ENCODE data around the gene MNT. TPM values are rescaled to one million over a fixed set of nuclear protein-coding genes. Genes with fewer than 3 reads are reported as not detected.

Gene MNT
- polyA plus RNA-seq, 3 donors = 0.28 to 42.4 (median 1.3) TPM

DNA sequence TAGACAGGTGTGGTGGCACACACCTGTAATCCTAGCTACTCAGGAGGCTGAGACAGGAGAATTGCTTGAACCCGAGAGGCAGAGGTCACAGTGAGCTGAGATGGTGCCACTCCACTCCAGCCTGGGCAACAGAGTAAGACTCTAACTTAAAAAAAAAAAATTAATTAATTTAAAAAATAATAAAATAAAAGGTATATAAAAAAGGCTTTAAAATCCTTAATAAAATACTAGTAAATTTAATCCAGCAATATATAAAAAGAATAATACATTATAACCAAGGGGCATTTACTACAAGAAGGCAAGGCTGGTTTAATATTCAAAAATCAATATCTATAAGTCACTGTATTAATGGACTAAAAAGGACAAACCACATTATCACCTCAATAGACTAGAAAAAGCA lies 44.8 kb upstream of the MNT start:
- H3K4me3 Mint-ChIP-seq = no peak overlapping the region
- peaks cover 22% of the 10 kb centered on the region for H3K4me1 Mint-ChIP-seq
- Histone ChIP-seq H3K27ac (ENCODE audit: low read depth in 1 of 2, low read length in 2 of 2) (no peak overlapping the region), H3K4me2 (replicated peaks; ENCODE audit: extremely low read depth, low read length, poor library complexity, severe bottlenecking) (no peak overlapping the region), H3K9ac (ENCODE audit: insufficient read depth, low read length, poor library complexity, severe bottlenecking) (no peak overlapping the region), H2AFZ (ENCODE audit: insufficient read depth, low read depth, low read length, poor library complexity, severe bottlenecking) (no peak overlapping the region), H3K79me2 (ENCODE audit: insufficient read depth, low read length) (no peaks in the 10 kb centered on the region), H3K4me1 (ENCODE audit: control insufficient read depth in 1 of 2, insufficient read depth in 2 of 2, low read length in 2 of 2) (peaks cover 1 to 24% of the 10 kb centered on the region in 2 donors), H3K27me3 (ENCODE audit: control insufficient read depth in 2 of 2, insufficient read depth in 2 of 2, low read length in 2 of 2) (no peaks in the 10 kb centered on the region), H3K36me3 (replicated peaks in 1 of 2; ENCODE audit: control insufficient read depth in 1 of 2, insufficient read depth in 2 of 2, low read length in 2 of 2) (peaks cover 0 to 2% of the 10 kb centered on the region in 2 donors), H4K20me1 (ENCODE audit: insufficient read depth, low read length) (no peaks in the 10 kb centered on the region), H3K4me3 (replicated peaks in 1 of 3; ENCODE audit: low read depth in 2 of 3, low read length in 3 of 3) (no peak overlapping the region), H3K9me3 (replicated peaks in 1 of 2; ENCODE audit: control insufficient read depth in 1 of 2, insufficient read depth in 1 of 2, low read length in 2 of 2) (peaks cover 0 to 3% of the 10 kb centered on the region in 2 donors)
- intact Hi-C loops (cut with micrococcal nuclease) = no loop called here
- 100% methylated on average over 1 of the region's 1 CpG for WGBS (ENCODE audit: insufficient coverage)
- H3K27me3 Mint-ChIP-seq (ENCODE audit: low read depth in 3 of 3) = no peaks in the 10 kb centered on the region
- no peak overlapping the region for H3K27ac Mint-ChIP-seq
- peaks cover 18% of the 10 kb centered on the region in 2 donors for H3K36me3 Mint-ChIP-seq
- peaks cover 0 to 12% (median 3%) of the 10 kb centered on the region in 7 donors for H3K9me3 Mint-ChIP-seq
- no peak for DNase-seq
- TF ChIP-seq, protein P1, sequence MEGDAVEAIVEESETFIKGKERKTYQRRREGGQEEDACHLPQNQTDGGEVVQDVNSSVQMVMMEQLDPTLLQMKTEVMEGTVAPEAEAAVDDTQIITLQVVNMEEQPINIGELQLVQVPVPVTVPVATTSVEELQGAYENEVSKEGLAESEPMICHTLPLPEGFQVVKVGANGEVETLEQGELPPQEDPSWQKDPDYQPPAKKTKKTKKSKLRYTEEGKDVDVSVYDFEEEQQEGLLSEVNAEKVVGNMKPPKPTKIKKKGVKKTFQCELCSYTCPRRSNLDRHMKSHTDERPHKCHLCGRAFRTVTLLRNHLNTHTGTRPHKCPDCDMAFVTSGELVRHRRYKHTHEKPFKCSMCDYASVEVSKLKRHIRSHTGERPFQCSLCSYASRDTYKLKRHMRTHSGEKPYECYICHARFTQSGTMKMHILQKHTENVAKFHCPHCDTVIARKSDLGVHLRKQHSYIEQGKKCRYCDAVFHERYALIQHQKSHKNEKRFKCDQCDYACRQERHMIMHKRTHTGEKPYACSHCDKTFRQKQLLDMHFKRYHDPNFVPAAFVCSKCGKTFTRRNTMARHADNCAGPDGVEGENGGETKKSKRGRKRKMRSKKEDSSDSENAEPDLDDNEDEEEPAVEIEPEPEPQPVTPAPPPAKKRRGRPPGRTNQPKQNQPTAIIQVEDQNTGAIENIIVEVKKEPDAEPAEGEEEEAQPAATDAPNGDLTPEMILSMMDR (IDR thresholded peaks at IDR 0.05) = no peak

DNA sequence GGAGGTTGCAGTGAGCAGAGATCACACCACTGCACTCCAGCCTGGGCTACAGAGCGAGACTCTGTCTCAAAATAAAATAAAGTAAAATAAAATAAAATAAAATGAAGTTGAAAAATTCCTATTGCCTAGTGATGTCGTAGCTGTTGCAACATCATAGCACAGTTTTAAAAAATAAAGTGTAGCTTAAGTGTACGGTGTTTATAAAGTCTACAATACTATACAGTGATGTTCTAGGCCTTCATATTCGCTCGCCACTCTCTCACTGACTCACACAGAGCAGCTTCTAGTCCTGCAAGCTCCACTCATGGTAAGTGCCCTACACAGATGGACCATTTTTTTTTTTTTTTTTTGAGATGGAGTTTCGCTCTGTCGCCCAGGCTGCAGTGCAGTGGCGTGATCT lies 43.5 kb upstream of the MNT start:
- H3K27me3 ChIP-seq (ENCODE audit: control insufficient read depth in 2 of 2, insufficient read depth in 2 of 2, low read length in 2 of 2) = no peaks in the 10 kb centered on the region
- Mint-ChIP-seq H3K9me3 (peaks cover 0 to 13% (median 3%) of the 10 kb centered on the region in 7 donors), H3K4me1 (peaks cover 18% of the 10 kb centered on the region), H3K27me3 (ENCODE audit: low read depth in 3 of 3) (no peaks in the 10 kb centered on the region), H3K4me3 (no peak overlapping the region), H3K27ac (no peak overlapping the region), H3K36me3 (peaks cover 14 to 21% of the 10 kb centered on the region in 2 donors)
- no peaks in the 10 kb centered on the region for H3K79me2 ChIP-seq (ENCODE audit: insufficient read depth, low read length)
- no CpG with 5 or more reads among the region's 8 CpGs for WGBS (ENCODE audit: insufficient coverage)
- H3K27ac ChIP-seq (ENCODE audit: low read depth in 1 of 2, low read length in 2 of 2) = no peak overlapping the region
- TF ChIP-seq, protein P1 (IDR thresholded peaks at IDR 0.05) = no peak
- intact Hi-C loops (cut with micrococcal nuclease) = no loop called here
- H3K9me3 ChIP-seq (replicated peaks in 1 of 2; ENCODE audit: control insufficient read depth in 1 of 2, insufficient read depth in 1 of 2, low read length in 2 of 2) = peaks cover 0 to 3% of the 10 kb centered on the region in 2 donors
- H2AFZ ChIP-seq (ENCODE audit: insufficient read depth, low read depth, low read length, poor library complexity, severe bottlenecking) = no peak overlapping the region
- peaks cover 0 to 2% of the 10 kb centered on the region in 2 donors for H3K36me3 ChIP-seq (replicated peaks in 1 of 2; ENCODE audit: control insufficient read depth in 1 of 2, insufficient read depth in 2 of 2, low read length in 2 of 2)
- no peaks in the 10 kb centered on the region for H4K20me1 ChIP-seq (ENCODE audit: insufficient read depth, low read length)
- H3K4me2 ChIP-seq (replicated peaks; ENCODE audit: extremely low read depth, low read length, poor library complexity, severe bottlenecking) = no peak overlapping the region
- peaks cover 14 to 29% of the 10 kb centered on the region in 2 donors for H3K4me1 ChIP-seq (ENCODE audit: control insufficient read depth in 1 of 2, insufficient read depth in 2 of 2, low read length in 2 of 2)
- no peak overlapping the region for H3K9ac ChIP-seq (ENCODE audit: insufficient read depth, low read length, poor library complexity, severe bottlenecking)
- DNase-seq = no peak
- no peak overlapping the region for H3K4me3 ChIP-seq (replicated peaks in 1 of 3; ENCODE audit: low read depth in 2 of 3, low read length in 3 of 3)

All from CD14-positive monocyte (primary cell).